GM12878 (cell line): Measurements from ENCODE around the gene RAD51AP1. TPM values are rescaled to one million over a fixed set of nuclear protein-coding genes. Genes with fewer than 3 reads are reported as not detected.

Experiments used
- ATAC-seq: fragments of 200-7000 bp; cut with Tn5 transposase; 3 replicates; pipeline ENCODE4 v1.9.1; 2020; ENCODE audit warnings: mild to moderate bottlenecking, moderate library complexity
- BruUV-seq: library from RNA; stranded (reverse); fragments of 400-500 nt; replicated peaks from 2 replicates; lab custom pipeline; 2021; lab: Mats Ljungman, UMichigan
- CTCF ChIA-PET: fragments of 300-600 bp; sonication (Branson Sonifier 250); formaldehyde crosslinking; extraction: SDS; loops from one replicate; lab custom pipeline; 2021; ENCODE audit warnings: inconsistent platforms; lab: Yijun Ruan, JAX
- POLR2A ChIA-PET: fragments of 350-600 bp; formaldehyde crosslinking; extraction: SDS; loops from one replicate; lab custom pipeline; 2021; ENCODE audit warnings: inconsistent platforms; lab: Charles Lee
- RAD21 ChIA-PET: fragments of 300-600 bp; sonication (Branson Sonifier 250); formaldehyde crosslinking; loops from one replicate; lab custom pipeline; 2023; ENCODE audit warnings: antibody characterized with exemption; ENCODE audit not compliant: unreplicated experiment; lab: Charles Lee
- SMC1A ChIA-PET: fragments of 300-600 bp; sonication (Branson Sonifier 250); formaldehyde crosslinking; loops from one replicate; lab custom pipeline; 2023; ENCODE audit not compliant: unreplicated experiment, uncharacterized antibody; lab: Charles Lee
- DNase-seq: peaks from one replicate; pipeline ENCODE4 v3.0.0-alpha.2; 2011; ENCODE audit warnings: low read depth, low spot score
- FAIRE-seq: peaks from 3 replicates; lab custom pipeline; 2011; peaks lifted over from hg19 to GRCh38; lab: Jason Lieb, UNC
- H2AFZ ChIP-seq: 2 replicates; pipeline ENCODE4 v1.6.0; 2011; ENCODE audit warnings: low read depth, low read length, control low read depth; ENCODE audit not compliant: control insufficient read depth
- H3K27ac ChIP-seq: 2 replicates; pipeline ENCODE4 v1.5.1; 2011; ENCODE audit warnings: control low read depth; ENCODE audit not compliant: control insufficient read depth, insufficient read depth
- H3K27me3 ChIP-seq, 2 experiments: replicated peaks in 1 of 2; 2 replicates each; pipeline versions ENCODE4 v1.6.0 to v1.6.1; 2011; ENCODE audit warnings: low read length in 1 of 2; ENCODE audit not compliant: control insufficient read depth in 2 of 2, insufficient read depth in 2 of 2
- H3K36me3 ChIP-seq, 2 experiments: 2 replicates each; pipeline ENCODE4 v1.5.1; 2011; ENCODE audit warnings: low read length in 1 of 2; ENCODE audit not compliant: control insufficient read depth in 2 of 2, insufficient read depth in 2 of 2
- H3K4me1 ChIP-seq: 2 replicates; pipeline ENCODE4 v1.6.1; 2011; ENCODE audit warnings: mild to moderate bottlenecking, low read length, moderate library complexity, mixed read lengths; ENCODE audit not compliant: control insufficient read depth, insufficient read depth
- H3K4me2 ChIP-seq: 2 replicates; pipeline ENCODE4 v1.6.0; 2011; ENCODE audit warnings: control low read depth; ENCODE audit not compliant: control insufficient read depth, insufficient read depth
- H3K4me3 ChIP-seq: fragments of 200-600 bp; sonication (generic); 2 replicates; pipeline ENCODE4 v1.5.1; 2016
- H3K79me2 ChIP-seq: 2 replicates; pipeline ENCODE4 v1.6.0; 2011; ENCODE audit warnings: low read length; ENCODE audit not compliant: control insufficient read depth, insufficient read depth
- H3K9ac ChIP-seq: 2 replicates; pipeline ENCODE4 v1.8.0; 2011; ENCODE audit warnings: low read length, control low read depth, mixed read lengths; ENCODE audit not compliant: control insufficient read depth, insufficient read depth
- H3K9me3 ChIP-seq: replicated peaks from 3 replicates; pipeline ENCODE4 v1.5.1; 2011; ENCODE audit warnings: mild to moderate bottlenecking, low read length; ENCODE audit not compliant: control insufficient read depth, insufficient read depth
- H4K20me1 ChIP-seq: 2 replicates; pipeline ENCODE4 v1.6.0; 2011; ENCODE audit not compliant: control insufficient read depth, insufficient read depth
- BACH1 ChIP-seq: fragments of 450-650 bp; IDR thresholded peaks from 2 replicates; pipeline ENCODE4 v1.6.1; 2017; ENCODE audit warnings: mild to moderate bottlenecking, borderline replicate concordance
- BHLHE40 ChIP-seq, 2 experiments: fragments of 450-650 bp in 1 of 2; IDR thresholded peaks; 2 replicates each; pipeline ENCODE4 v1.6.1; 2011 to 2017; ENCODE audit warnings: low read depth in 2 of 2, borderline replicate concordance in 1 of 2, improper control_type of control experiment in 1 of 2, low read length in 1 of 2, mild to moderate bottlenecking in 1 of 2
- BMI1 ChIP-seq: fragments of 450-650 bp; IDR thresholded peaks from 2 replicates; pipeline ENCODE4 v1.6.1; 2016; ENCODE audit warnings: mild to moderate bottlenecking, moderate library complexity, borderline replicate concordance
- GATAD2B ChIP-seq: fragments of 450-650 bp; conservative IDR thresholded peaks from 2 replicates; pipeline ENCODE4 v1.6.1; 2017; ENCODE audit warnings: low read depth, mild to moderate bottlenecking, moderate library complexity
- IKZF1 ChIP-seq: fragments of 450-650 bp; conservative IDR thresholded peaks from 2 replicates; pipeline ENCODE4 v1.6.1; 2017; ENCODE audit warnings: antibody characterized with exemption, mild to moderate bottlenecking
- JUNB ChIP-seq: IDR thresholded peaks from 2 replicates; pipeline ENCODE4 v1.6.1; 2016; ENCODE audit warnings: antibody characterized with exemption, mild to moderate bottlenecking
- MXI1 ChIP-seq: fragments of 150-350 bp; IDR thresholded peaks from 2 replicates; pipeline ENCODE4 v1.6.1; 2011; ENCODE audit warnings: low read depth, mild to moderate bottlenecking, inconsistent platforms, low read length, improper control_type of control experiment
- MYC ChIP-seq: IDR thresholded peaks from 2 replicates; pipeline ENCODE4 v1.6.1; 2011; ENCODE audit warnings: mild to moderate bottlenecking, low read length, moderate library complexity, inconsistent platforms; ENCODE audit not compliant: insufficient read depth, insufficient replicate concordance, insufficient read length, severe bottlenecking
- NR2C2 ChIP-seq: IDR thresholded peaks from 2 replicates; pipeline ENCODE4 v1.6.1; 2011; ENCODE audit warnings: borderline replicate concordance, low read depth; ENCODE audit not compliant: control insufficient read depth, insufficient read length
- PAX5 ChIP-seq: IDR thresholded peaks from 2 replicates; pipeline ENCODE4 v1.6.1; 2011; ENCODE audit warnings: low read depth, low read length, borderline replicate concordance
- RUNX3 ChIP-seq: IDR thresholded peaks from 2 replicates; pipeline ENCODE4 v1.6.1; 2012; ENCODE audit warnings: low read length, inconsistent platforms
- WGBS: methylation state at CpG from one replicate; pipeline ENCODE4 v1.1.6; 2016; ENCODE audit warnings: low lambda C conversion rate; ENCODE audit not compliant: insufficient replicate concordance, insufficient coverage; ENCODE audit errors: missing lambda C conversion rate; 5-methylcytosine and 5-hydroxymethylcytosine counted together
- in situ Hi-C: fragments of 300-500 bp; cut with MboI; formaldehyde crosslinking; loops from 9 replicates; pipeline ENCODE4 v1.14.3; 2018; ENCODE audit warnings: mixed read lengths
- intact Hi-C: fragments of 100-400 bp; cut with micrococcal nuclease; formaldehyde crosslinking; loops from one replicate; pipeline ENCODE4 v1.14.2; 2022; ENCODE audit not compliant: unreplicated experiment
- polyA plus RNA-seq, 11 experiments: library from polyadenylated mRNA; depleted of rRNA in 4 of 11; unstranded in 6 of 11; stranded (reverse) in 5 of 11; fragments of >200 nt; fragmentation: Nextera tagmentation in 4 of 11; fragmentation: Illumina TruSeq in 1 of 11; extraction: Ambion mirVana in 4 of 11; extraction: Trizol in 1 of 11; gene quantifications; 1 replicate in 1 of 11; 2 replicates in 10 of 11; pipeline versions ENCODE4 v1.2.1 to v1.2.3, GENCODE V29; 2011 to 2016; ENCODE audit warnings: inconsistent platforms in 2 of 11, missing spikeins in 2 of 11, low read depth in 1 of 11
- total RNA-seq, 4 experiments: library from RNA; depleted of rRNA in 3 of 4; stranded (reverse); fragments of >200 nt in 3 of 4; fragmentation: Illumina TruSeq in 1 of 4; extraction: Trizol in 1 of 4; gene quantifications; 2 replicates each; pipeline versions ENCODE4 v1.2.1 to v1.2.3, GENCODE V29; 2013 to 2021
- TF ChIP-seq, protein P1 (sequence below): fragments of 150-350 bp; IDR thresholded peaks from 2 replicates; pipeline ENCODE4 v1.6.1; 2016; ENCODE audit warnings: low read depth, low read length
- TF ChIP-seq, protein P2 (sequence below): fragments of 450-650 bp; IDR thresholded peaks from 2 replicates; pipeline ENCODE4 v1.6.1; 2017; ENCODE audit warnings: borderline replicate concordance

RAD51AP1 gene
- total and polyA plus RNA-seq, 10 of the 15 experiments (the other 5 are each of a cell fraction or from before 2014, with no cell fraction given), result 22.3 to 86.0 (median 50.9) TPM

DNA sequence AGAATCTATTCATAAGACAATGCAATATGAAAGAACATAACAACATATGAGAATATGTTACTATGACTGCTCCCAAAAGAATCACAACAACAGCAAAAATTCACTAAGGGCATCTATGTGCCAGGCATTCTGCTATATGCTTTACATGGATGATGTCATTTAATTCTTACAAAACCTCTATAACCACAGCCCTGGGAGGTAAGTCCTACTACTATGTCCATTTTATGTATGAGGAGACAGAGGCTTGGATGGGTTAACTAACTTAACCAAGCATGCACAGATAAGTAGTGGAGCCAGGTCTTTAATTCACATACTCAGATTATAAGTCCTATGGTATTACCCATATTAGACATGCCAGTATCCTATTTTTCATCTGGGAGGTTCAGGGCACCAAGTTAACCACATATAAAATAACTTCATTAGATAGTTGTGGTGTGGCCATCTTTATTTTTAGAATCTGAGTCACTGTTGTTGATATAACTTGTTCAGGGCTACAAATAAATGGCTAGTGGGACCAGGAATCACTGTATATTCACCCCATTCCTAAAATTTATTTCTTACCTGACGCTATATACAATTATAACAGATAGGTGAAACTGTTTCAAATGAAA lies 33.2 kb upstream of the RAD51AP1 start:
- intact Hi-C loops, result no loop called here
- Histone ChIP-seq H4K20me1 (no peaks in the 10 kb centered on the region), H3K4me3 (no peak overlapping the region), H3K36me3 (peaks cover 0 to 4% of the 10 kb centered on the region in 2 experiments; a peak in 1 of 4 replicates), H3K9me3 (no peaks in the 10 kb centered on the region), H3K9ac (no peak overlapping the region), H3K79me2 (no peaks in the 10 kb centered on the region), H2AFZ (no peak overlapping the region), H3K27ac (no peak overlapping the region), H3K27me3 (no peaks in the 10 kb centered on the region), H3K4me1 (peaks cover 12% of the 10 kb centered on the region), H3K4me2 (no peak overlapping the region)
- SMC1A ChIA-PET, result no interaction called here
- CTCF ChIA-PET, result no interaction called here
- ATAC-seq (no peak), DNase-seq (no peak), FAIRE-seq (no peak)
- in situ Hi-C loops, result no loop called here
- POLR2A ChIA-PET, result no interaction called here
- no TSS peak for BruUV-seq
- RAD21 ChIA-PET, result no interaction called here
- 100% methylated on average over 1 of the region's 1 CpG for WGBS
- TF ChIP-seq RUNX3 (0 out of 2 replicates have a peak, but pooled peaks have one; percentile 19), BACH1 (no peak)
- TF ChIP-seq, all 136 proteins: peak for 1

DNA sequence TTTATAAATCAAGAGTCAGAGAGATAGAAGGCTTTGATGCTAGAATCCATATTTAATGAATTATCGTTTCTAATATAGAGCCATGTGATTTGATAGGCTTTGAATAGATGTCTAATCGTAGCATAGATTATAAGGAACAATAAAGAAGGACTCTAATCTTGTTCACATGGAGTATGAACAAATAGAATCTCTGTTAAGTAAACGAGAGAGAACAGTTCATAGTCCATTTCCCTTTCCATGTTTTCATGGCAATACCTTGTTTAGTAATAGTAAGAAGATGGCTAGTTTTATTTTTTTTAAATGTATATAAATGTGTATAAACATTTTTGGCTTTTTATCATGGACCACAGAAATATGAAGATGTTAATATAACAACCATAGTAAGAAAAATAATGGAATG lies 32.3 kb upstream of the RAD51AP1 start:
- H3K9ac ChIP-seq, result no peak overlapping the region
- SMC1A ChIA-PET, result no interaction called here
- intact Hi-C loops, result no loop called here
- H3K4me1 ChIP-seq, result peaks cover 12% of the 10 kb centered on the region
- H3K27ac ChIP-seq, result no peak overlapping the region; the same call in 1 of the 2 replicates
- BruUV-seq, result no TSS peak
- H3K9me3 ChIP-seq, result no peaks in the 10 kb centered on the region
- H4K20me1 ChIP-seq, result no peaks in the 10 kb centered on the region
- H3K4me3 ChIP-seq, result no peak overlapping the region
- DNase-seq (no peak), FAIRE-seq (no peak), ATAC-seq (no peak)
- no peak overlapping the region for H2AFZ ChIP-seq
- POLR2A ChIA-PET, result no interaction called here
- peaks cover 0 to 4% of the 10 kb centered on the region in 2 experiments; a peak in 1 of 4 replicates for H3K36me3 ChIP-seq
- H3K4me2 ChIP-seq, result 0 out of 2 replicates have a peak overlapping the region, but pooled peaks have one; percentile 11
- RAD21 ChIA-PET, result no interaction called here
- H3K27me3 ChIP-seq, result no peaks in the 10 kb centered on the region
- in situ Hi-C loops, result no loop called here
- CTCF ChIA-PET, result no interaction called here
- no peaks in the 10 kb centered on the region for H3K79me2 ChIP-seq
- WGBS, result 80% methylated on average over 3 of the region's 3 CpGs
- TF ChIP-seq JUNB, result no peak
- no peak for TF ChIP-seq NR2C2
- TF ChIP-seq PAX5, result no peak
- no peak for TF ChIP-seq IKZF1
- no peak for TF ChIP-seq BMI1
- no peak for TF ChIP-seq BHLHE40 (IDR thresholded peaks at IDR 0.05; ENCODE audit: borderline replicate concordance in 1 of 2, low read depth in 2 of 2, low read length in 1 of 2)
- TF ChIP-seq GATAD2B, result no peak
- TF ChIP-seq, protein P1, sequence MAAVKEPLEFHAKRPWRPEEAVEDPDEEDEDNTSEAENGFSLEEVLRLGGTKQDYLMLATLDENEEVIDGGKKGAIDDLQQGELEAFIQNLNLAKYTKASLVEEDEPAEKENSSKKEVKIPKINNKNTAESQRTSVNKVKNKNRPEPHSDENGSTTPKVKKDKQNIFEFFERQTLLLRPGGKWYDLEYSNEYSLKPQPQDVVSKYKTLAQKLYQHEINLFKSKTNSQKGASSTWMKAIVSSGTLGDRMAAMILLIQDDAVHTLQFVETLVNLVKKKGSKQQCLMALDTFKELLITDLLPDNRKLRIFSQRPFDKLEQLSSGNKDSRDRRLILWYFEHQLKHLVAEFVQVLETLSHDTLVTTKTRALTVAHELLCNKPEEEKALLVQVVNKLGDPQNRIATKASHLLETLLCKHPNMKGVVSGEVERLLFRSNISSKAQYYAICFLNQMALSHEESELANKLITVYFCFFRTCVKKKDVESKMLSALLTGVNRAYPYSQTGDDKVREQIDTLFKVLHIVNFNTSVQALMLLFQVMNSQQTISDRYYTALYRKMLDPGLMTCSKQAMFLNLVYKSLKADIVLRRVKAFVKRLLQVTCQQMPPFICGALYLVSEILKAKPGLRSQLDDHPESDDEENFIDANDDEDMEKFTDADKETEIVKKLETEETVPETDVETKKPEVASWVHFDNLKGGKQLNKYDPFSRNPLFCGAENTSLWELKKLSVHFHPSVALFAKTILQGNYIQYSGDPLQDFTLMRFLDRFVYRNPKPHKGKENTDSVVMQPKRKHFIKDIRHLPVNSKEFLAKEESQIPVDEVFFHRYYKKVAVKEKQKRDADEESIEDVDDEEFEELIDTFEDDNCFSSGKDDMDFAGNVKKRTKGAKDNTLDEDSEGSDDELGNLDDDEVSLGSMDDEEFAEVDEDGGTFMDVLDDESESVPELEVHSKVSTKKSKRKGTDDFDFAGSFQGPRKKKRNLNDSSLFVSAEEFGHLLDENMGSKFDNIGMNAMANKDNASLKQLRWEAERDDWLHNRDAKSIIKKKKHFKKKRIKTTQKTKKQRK, result no peak
- no peak for TF ChIP-seq MXI1
- TF ChIP-seq, protein P2, sequence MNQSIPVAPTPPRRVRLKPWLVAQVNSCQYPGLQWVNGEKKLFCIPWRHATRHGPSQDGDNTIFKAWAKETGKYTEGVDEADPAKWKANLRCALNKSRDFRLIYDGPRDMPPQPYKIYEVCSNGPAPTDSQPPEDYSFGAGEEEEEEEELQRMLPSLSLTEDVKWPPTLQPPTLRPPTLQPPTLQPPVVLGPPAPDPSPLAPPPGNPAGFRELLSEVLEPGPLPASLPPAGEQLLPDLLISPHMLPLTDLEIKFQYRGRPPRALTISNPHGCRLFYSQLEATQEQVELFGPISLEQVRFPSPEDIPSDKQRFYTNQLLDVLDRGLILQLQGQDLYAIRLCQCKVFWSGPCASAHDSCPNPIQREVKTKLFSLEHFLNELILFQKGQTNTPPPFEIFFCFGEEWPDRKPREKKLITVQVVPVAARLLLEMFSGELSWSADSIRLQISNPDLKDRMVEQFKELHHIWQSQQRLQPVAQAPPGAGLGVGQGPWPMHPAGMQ, result no peak
- TF ChIP-seq MYC, result no peak
